ENCODE measurements around the gene ARL6IP4.

The ARL6IP4 gene

DNA sequence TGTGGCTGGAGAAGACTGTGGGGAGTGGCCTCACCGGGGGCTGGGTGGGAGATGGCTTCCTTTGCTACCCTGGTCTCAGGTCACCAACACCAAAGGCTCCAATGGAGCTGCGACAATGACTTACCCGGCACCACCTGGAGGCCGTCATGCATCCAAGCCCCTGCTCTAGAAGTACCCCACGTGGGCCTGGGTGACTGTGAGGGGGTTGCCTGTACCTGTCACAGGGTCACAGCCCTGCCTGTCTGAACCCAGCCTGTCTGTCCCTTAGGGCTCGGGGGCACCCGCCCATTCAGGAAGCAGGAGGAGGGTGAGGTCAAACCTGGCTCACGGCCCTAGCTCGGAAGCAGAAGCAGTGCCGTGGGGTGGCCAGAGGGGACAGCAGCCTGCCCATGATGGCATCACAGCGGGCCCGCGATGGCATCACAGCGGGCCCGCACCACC lies 33.1 kb upstream of the ARL6IP4 start:
- H3K27ac ChIP-seq = peak overlapping the region; percentile 67
- in situ Hi-C loops (cut with HindIII; ENCODE audit: low pct_ligation_motif_present, low sequenced_read_pairs) = no loop called here
- no peak for DNase-seq
- H3K27me3 ChIP-seq (replicated peaks) = no peaks in the 10 kb centered on the region
- H3K4me3 ChIP-seq (ENCODE audit: low read depth, low read length) = no peak overlapping the region
- TF ChIP-seq, protein P1, sequence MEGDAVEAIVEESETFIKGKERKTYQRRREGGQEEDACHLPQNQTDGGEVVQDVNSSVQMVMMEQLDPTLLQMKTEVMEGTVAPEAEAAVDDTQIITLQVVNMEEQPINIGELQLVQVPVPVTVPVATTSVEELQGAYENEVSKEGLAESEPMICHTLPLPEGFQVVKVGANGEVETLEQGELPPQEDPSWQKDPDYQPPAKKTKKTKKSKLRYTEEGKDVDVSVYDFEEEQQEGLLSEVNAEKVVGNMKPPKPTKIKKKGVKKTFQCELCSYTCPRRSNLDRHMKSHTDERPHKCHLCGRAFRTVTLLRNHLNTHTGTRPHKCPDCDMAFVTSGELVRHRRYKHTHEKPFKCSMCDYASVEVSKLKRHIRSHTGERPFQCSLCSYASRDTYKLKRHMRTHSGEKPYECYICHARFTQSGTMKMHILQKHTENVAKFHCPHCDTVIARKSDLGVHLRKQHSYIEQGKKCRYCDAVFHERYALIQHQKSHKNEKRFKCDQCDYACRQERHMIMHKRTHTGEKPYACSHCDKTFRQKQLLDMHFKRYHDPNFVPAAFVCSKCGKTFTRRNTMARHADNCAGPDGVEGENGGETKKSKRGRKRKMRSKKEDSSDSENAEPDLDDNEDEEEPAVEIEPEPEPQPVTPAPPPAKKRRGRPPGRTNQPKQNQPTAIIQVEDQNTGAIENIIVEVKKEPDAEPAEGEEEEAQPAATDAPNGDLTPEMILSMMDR (IDR thresholded peaks at IDR 0.05; ENCODE audit: low read depth, low read length, missing control alignments) = no peak
- H3K36me3 ChIP-seq (replicated peaks) = no peaks in the 10 kb centered on the region

DNA sequence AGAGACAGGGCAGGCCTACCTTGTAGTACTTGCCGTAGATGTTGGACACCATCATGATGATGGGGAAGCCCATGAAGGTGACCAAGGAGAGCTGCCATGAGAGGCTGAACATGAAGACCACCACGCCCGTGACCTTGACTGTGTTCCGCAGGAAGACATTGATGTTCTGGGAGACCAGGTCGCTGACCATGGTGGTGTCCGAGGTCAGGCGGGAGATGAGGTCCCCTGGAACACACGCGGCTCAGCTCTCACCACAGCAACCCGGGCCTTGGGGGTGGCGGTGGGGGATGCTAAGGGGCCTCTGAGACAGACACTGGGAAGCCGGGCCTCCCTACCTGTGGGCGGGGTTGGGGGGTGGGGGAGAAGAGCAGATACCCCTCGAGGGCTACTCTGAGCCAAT lies 31.9 kb upstream of the ARL6IP4 start:
- DNase-seq = no peak
- Histone ChIP-seq H3K27me3 (replicated peaks) (no peaks in the 10 kb centered on the region), H3K27ac (no peak overlapping the region), H3K4me3 (ENCODE audit: low read depth, low read length) (no peak overlapping the region), H3K36me3 (replicated peaks) (no peaks in the 10 kb centered on the region)
- in situ Hi-C loops (cut with HindIII; ENCODE audit: low pct_ligation_motif_present, low sequenced_read_pairs) = no loop called here
- TF ChIP-seq, protein P1 (IDR thresholded peaks at IDR 0.05; ENCODE audit: low read depth, low read length, missing control alignments) = no peak

GRCh38 chr12:122949405-122949804 lies 31.1 kb upstream of the ARL6IP4 start:
- no peak overlapping the region for H3K27ac ChIP-seq
- H3K36me3 ChIP-seq (replicated peaks) = no peaks in the 10 kb centered on the region
- TF ChIP-seq, protein P1 (IDR thresholded peaks at IDR 0.05; ENCODE audit: low read depth, low read length, missing control alignments) = no peak
- H3K27me3 ChIP-seq (replicated peaks) = no peaks in the 10 kb centered on the region
- H3K4me3 ChIP-seq (ENCODE audit: low read depth, low read length) = no peak overlapping the region
- DNase-seq = no peak
- in situ Hi-C loops (cut with HindIII; ENCODE audit: low pct_ligation_motif_present, low sequenced_read_pairs) = no loop called here

DNA sequence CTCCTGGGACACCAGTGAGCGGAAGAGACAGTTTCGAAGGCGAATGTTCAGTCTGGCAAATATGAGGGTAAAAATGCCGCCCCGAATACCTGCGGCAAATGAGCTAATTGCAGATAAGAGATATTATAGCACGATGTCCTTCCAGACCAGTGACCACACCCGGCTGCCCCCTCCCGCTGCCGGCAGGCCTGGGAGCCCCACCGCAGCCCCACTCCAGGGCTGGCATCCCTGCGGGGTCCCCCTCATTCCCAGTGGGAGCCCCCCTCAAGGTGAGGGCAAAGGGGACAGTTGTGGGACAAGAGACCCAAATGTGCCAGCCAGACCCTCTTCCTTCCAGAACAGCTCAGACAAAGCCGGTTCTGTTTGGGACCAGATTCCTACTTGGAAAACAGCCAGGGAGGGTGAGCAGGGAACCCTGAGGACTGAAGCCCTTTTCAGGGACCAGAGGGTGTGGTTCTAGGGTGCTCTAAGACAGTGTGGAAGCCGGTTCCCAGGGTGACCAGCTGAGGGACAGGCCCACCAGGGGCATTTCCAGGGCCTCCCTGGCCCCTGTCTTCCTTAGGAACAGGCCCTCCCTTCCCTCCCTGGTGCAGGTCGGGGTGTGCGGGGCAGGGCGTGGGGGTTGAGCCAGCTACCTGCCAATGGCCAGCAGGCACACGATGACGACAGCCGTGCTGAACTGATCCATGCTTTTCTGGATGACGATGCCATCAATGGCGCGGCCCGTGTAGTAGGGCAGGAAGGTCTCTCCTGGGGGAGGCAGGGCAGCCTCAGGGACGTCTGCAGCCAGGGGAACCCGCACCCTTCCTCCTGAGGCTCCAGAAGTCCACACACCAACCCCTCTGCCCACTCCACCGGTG lies 30.4 kb upstream of the ARL6IP4 start:
- no peaks in the 10 kb centered on the region for H3K36me3 ChIP-seq (replicated peaks)
- no peak for DNase-seq
- H3K4me3 ChIP-seq (ENCODE audit: low read depth, low read length) = no peak overlapping the region
- TF ChIP-seq, protein P1 (IDR thresholded peaks at IDR 0.05; ENCODE audit: low read depth, low read length, missing control alignments) = no peak
- H3K27ac ChIP-seq = no peak overlapping the region
- H3K27me3 ChIP-seq (replicated peaks) = no peaks in the 10 kb centered on the region
- in situ Hi-C loops (cut with HindIII; ENCODE audit: low pct_ligation_motif_present, low sequenced_read_pairs) = no loop called here

- H3K36me3 ChIP-seq (replicated peaks) = no peaks in the 10 kb centered on the region
- DNase-seq = peak; percentile 59
- H3K27ac ChIP-seq = no peak overlapping the region
- TF ChIP-seq, protein P1 (IDR thresholded peaks at IDR 0.05; ENCODE audit: low read depth, low read length, missing control alignments) = no peak
- in situ Hi-C loops (cut with HindIII; ENCODE audit: low pct_ligation_motif_present, low sequenced_read_pairs) = no loop called here
- no peaks in the 10 kb centered on the region for H3K27me3 ChIP-seq (replicated peaks)
- H3K4me3 ChIP-seq (ENCODE audit: low read depth, low read length) = no peak overlapping the region
Measured at GRCh38 chr12:122951406-122951805, 29.1 kb upstream of the ARL6IP4 start.
